H1 (cell line): ENCODE measurements around the gene MYOM1. TPM values are rescaled to one million over a fixed set of nuclear protein-coding genes. Genes with fewer than 3 reads are reported as not detected.

Source experiments
- NRF1 ChIP-seq: IDR thresholded peaks from 2 replicates; pipeline ENCODE4 v1.6.1; 2011; ENCODE audit warnings: mild to moderate bottlenecking, low read depth, low read length, improper control_type of control experiment
- POLR2A ChIP-seq, 2 experiments: IDR thresholded peaks; 1 replicate in 1 of 2; 2 replicates in 1 of 2; pipeline ENCODE4 v1.6.1; 2011; ENCODE audit warnings: low read depth in 2 of 2, low read length in 2 of 2, mild to moderate bottlenecking in 2 of 2; ENCODE audit errors: control extremely low read depth in 1 of 2
- SP4 ChIP-seq: IDR thresholded peaks from 2 replicates; pipeline ENCODE4 v1.6.1; 2012; ENCODE audit warnings: low read length, inconsistent platforms
- polyA plus RNA-seq, 7 experiments: library from polyadenylated mRNA; depleted of rRNA in 3 of 7; stranded (reverse) in 5 of 7; unstranded in 2 of 7; fragments of >200 nt in 5 of 7; fragments of 200-250 nt in 2 of 7; gene quantifications; 1 replicate in 5 of 7; 2 replicates in 1 of 7; 4 replicates in 1 of 7; pipeline versions ENCODE4 v1.2.1 to v1.2.3, GENCODE V29; 2011 to 2013; ENCODE audit warnings: missing spikeins in 2 of 7, mixed read lengths in 2 of 7
- total RNA-seq: library from RNA; stranded (reverse); fragmentation: NEBNext Ultra II Directional; extraction: Animal tissue kit (Norgen Biotek cat#: 25700); gene quantifications from 2 replicates; pipeline ENCODE4 v1.2.1, GENCODE V29; 2021

The MYOM1 gene
- total and polyA plus RNA-seq, 2 of the 8 experiments (the other 6 are each of a cell fraction or from before 2014, with no cell fraction given), result 0.06 to 0.32 TPM

DNA sequence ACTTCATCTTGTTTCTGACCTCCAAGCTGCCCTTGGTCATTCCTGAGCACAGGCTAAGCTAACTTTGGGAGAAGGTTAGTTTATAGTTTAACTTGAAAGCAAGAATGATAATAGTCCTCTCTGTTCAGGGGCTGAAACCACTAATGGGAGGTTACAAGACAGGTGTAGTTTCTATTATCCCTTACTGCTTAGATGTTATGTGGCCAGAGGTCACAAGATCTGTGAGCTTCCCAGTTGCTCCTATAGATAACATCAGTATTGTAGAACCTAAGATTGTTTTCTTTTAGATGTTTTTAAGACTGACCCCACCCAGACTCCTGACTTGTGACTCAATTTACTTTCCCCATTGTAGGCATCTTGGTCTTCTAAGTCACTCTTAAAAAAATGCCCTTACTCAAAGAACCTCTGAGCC is 112.0 kb downstream of the MYOM1 start (continued):
- TF ChIP-seq SP4 (no peak), POLR2A (IDR thresholded peaks at IDR 0.05; ENCODE audit: control extremely low read depth in 1 of 2, low read depth in 2 of 2, low read length in 2 of 2) (no peak), NRF1 (no peak)
